NCI-H2107 treated with DMSO at 0.1 percent for 48 hours (cell line): ENCODE results near the gene GATA1.
"Not testable (repeated sequence)": the region's sequence is repeated elsewhere in the genome, so short reads cannot be mapped to it uniquely, and the experiment has no call there.

Experiments used
- DNase-seq: peaks from one replicate; lab custom pipeline; 2025; ENCODE audit not compliant: unreplicated experiment; lab: John Stamatoyannopoulos, UW

GATA1 gene

DNA sequence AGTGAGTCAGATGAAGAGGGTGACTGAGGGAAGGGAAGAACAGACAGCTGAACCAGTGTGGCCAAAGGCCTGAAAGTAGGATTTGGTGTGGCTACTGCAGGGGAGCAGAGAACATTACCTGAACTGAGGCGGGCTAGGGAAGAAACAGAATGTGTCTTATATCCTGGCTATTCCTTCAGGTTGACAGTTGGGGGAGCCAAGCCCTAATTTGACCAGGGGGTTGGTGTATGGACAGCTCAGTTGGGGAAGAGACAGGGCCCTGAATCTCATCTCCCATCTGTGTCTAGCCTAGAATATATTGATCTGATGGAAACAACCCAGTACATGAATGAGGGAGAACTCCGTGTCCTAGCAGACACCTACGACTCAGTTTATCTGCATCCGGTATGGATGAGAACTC is 19.7 kb downstream of the GATA1 start:
- DNase-seq, result no peak

DNA sequence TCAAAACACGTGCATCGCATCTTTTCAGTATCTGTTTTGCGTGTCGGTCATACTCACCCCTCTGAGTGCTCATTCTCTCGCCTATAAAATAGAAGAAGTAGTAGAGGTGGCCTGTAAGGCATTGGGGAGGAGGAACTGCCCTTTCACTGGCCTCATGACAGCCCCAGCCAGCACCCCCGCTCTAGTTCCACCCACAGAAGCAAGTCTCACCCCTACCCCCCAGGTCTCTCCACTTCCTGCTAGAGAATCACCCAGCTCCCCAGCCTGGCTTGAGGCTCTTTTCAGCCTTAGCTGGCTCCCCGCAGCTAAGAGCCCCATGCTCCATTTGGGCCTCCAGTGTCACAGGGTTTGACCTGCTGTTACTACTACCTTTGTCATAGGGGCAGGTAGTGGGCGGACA is 27.3 kb downstream of the GATA1 start:
- DNase-seq, result no peak

DNA sequence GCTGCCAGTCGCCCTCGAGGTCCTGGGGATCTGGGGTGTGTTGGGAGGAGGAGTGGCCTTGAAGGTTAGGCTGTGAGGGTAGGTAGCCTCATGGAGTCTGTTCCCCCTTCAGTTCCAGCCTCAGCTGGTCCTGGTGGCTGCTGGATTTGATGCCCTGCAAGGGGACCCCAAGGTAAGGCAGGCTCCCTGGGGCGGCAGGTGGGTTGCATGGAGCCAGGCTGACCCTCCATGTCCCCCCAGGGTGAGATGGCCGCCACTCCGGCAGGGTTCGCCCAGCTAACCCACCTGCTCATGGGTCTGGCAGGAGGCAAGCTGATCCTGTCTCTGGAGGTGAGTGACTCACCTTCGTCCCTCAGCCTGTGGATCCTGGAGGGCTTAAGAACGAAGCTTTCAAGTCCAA is 28.3 kb downstream of the GATA1 start:
- DNase-seq, result no peak

DNA sequence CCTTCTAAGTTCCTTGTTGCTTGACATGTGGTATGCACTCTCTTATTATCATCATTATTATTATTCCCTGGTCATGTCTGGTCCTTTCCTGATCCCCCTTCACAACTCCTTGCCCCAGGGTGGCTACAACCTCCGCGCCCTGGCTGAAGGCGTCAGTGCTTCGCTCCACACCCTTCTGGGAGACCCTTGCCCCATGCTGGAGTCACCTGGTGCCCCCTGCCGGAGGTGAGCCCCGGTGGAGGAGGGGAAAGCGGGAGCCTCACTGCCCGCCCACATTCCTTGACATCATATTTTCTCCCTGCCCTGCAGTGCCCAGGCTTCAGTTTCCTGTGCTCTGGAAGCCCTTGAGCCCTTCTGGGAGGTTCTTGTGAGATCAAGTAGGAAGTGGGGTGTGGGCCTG is 28.9 kb downstream of the GATA1 start:
- no peak for DNase-seq

DNA sequence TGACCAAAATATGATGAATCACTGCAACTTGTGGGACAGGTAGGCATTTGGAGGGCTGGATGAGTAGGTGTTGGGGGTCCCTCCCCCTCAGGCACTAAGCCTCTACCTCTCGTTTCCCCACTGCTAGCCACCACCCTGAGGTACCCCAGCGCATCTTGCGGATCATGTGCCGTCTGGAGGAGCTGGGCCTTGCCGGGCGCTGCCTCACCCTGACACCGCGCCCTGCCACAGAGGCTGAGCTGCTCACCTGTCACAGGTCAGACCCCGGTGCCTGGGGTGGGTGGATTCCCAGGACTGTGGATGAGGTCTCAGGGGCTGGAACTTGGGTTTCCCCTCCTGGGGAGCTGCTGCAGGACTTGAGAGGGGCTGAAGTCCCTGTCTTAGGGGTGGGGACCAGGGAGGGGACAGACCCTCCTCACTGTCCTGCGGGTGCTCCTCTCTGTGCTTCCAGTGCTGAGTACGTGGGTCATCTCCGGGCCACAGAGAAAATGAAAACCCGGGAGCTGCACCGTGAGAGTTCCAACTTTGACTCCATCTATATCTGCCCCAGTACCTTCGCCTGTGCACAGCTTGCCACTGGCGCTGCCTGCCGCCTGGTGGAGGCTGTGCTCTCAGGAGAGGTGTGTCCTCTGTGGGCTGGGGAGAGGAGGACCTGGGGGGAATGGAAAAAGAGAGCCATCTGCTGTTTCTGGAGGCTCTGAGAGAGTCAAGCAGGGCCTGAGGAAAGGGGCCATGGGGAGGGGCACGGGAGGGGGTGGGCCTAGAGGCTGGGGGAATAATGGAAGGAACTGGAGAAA is 29.8 kb downstream of the GATA1 start:
- DNase-seq, result no peak

DNA sequence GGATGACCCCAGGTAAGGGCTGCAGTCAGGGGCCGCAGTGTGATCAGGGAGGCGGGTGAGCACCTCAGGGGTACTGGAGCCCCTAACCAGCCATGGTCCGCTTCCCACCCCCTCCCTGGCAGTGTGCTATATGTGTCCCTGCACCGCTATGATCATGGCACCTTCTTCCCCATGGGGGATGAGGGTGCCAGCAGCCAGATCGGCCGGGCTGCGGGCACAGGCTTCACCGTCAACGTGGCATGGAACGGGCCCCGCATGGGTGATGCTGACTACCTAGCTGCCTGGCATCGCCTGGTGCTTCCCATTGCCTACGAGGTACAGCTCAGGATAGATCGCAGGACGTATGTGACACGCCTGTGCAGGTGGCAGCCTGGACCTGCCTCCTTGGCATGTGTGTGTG is 31.7 kb downstream of the GATA1 start:
- no peak for DNase-seq

DNA sequence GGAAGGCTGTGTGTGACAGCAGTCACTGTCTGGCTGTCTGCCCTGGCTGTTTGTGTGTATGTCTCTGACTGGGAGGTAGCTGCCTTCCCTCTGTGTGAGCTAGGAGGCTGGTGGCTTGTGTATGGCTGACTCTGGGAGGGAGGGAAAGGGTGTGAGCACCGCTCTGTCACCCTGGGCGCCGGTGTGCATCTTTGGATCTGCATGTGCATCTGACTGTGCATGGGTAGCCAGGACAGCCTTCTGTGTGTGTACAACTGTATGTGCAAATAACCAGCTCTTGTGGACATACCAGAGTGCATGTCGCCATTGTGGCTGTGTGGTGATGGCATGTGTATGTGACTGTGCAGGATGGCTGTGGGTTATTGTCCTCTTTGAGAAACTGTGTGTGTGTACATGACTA is 32.5 kb downstream of the GATA1 start:
- no peak for DNase-seq

DNA sequence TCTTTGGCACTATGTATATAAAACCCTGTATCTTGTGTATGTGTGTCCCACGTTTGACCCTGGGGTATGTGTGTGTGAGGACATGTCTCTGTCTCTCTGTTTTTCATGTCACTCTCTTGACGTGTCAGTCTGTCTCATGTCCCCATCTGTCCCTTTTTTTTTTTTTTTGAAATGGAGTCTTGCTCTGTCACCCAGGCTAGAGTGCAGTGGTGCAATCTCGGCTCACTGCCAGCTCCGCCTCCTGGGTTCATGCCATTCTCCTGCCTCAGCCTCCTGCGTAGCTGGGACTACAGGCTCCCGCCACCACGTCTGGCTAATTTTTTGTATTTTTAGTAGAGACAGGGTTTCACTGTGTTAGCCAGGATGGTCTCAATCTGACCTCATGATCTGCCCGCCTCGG is 33.0 kb downstream of the GATA1 start:
- DNase-seq, result not testable (repeated sequence)

DNA sequence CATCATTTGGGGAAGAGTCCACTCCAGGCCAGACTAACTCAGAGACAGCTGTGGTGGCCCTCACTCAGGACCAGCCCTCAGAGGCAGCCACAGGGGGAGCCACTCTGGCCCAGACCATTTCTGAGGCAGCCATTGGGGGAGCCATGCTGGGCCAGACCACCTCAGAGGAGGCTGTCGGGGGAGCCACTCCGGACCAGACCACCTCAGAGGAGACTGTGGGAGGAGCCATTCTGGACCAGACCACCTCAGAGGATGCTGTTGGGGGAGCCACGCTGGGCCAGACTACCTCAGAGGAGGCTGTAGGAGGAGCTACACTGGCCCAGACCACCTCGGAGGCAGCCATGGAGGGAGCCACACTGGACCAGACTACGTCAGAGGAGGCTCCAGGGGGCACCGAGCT is 36.7 kb downstream of the GATA1 start:
- DNase-seq, result no peak

DNA sequence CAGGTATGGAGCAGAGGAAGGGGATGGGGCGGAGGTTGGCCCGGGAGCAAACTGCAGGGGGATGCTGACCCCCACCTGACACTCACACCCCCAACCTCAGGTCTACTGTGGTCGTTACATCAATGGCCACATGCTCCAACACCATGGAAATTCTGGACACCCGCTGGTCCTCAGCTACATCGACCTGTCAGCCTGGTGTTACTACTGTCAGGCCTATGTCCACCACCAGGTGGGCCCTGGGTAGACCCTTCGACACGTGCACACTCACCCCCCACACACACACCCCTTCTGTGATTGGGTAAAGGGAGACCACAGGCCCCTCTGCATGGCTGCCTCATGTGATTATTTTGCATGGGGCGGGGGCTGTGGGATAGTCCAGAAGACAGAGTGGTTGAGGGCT is 37.7 kb downstream of the GATA1 start:
- DNase-seq, result no peak

DNA sequence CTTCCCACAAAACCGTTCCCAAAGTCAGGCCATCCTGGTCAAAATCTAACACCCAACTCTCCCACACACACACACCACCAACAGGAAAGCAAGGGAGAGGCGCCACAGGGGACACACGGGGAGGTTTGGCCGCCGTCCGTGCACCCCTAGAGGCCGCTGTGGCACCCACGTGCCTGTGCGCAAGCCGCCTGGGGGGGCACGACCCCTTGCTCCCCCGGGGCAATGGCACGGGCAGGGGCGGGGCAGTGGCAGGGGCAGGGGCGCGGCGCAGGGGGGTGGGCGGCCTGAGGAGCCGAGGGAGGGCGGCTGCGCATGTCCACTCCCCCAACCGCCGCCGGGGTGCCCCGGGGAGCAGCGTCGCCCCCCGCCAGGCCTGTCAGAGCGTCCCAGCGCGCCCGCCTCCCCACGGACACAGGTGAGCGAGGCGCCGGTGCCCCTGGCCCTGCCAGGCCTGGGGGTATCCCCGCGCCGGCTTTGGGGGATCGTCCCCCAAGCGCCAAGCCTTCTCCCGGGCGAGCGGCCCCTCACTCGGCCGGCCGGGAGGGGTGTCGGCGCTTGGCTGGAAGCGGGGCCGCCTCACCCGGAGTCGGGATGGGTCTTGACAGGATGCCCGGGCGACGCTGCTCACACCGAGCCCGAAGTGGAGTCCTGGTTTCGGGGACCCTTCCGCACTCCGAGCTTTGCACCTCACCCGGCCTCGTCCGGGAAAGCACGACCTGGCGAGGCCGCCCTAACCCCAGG is 39.9 kb downstream of the GATA1 start, which contains the start of gene ERAS:
Gene ERAS, plus strand, starts transcription at position 379 of the 741 bp plus-strand sequence. CDS start 2,611 bp downstream, outside the sequence.
- DNase-seq, result no peak

DNA sequence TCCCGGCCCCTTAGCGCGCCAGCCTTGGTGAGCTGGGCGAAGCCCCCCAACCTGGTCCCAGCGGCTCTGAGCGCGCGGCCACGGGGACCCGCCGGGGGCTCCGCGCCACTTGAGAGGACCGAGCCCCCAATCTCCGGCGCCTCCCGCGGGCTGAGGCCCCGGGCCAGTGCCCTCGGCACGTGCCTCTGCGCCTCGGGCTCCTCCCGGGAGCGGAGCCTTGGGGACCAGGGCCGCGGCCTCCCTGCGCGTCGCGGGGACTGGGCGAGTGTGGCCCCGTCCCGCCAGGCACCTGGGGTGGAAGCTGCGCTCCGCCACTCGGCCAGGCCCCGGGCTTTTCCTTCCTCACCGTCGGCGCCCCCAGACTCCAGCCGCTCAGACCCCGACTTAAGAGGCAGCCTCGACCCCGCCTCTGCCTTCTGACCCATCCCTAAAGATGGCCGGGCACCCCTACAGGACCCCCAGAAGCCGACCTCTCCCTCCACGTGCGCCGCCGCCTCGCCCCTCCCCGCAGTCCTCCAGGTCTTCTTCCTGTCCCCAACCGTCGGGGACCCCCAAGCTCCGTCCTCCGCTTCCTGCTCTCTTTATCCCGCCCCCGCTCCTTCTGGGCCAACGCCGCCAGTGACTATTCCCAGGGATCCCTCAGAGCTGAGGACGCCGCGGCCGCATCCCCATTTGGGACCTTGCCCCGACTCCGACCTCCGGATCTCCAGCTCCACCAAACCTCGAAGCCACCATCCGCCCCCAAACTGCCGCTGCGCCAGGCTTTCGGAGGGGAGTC is 40.7 kb downstream of the GATA1 start:
- DNase-seq, result no peak

DNA sequence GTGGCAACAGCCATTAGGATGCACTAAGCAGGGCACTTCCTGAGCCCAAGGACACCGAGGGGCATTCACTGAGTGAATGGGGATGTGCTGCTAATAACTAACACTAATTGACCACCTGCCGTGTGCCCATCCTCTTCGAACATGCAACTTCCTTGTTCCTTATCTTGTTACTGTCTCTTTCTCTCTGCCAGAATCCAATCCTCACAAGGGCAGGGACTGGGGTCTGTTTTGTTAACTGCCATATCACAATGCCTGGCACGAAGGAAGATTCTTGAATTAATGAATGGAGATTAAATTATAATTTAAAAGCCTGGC is 41.2 kb downstream of the GATA1 start:
- DNase-seq, result no peak

DNA sequence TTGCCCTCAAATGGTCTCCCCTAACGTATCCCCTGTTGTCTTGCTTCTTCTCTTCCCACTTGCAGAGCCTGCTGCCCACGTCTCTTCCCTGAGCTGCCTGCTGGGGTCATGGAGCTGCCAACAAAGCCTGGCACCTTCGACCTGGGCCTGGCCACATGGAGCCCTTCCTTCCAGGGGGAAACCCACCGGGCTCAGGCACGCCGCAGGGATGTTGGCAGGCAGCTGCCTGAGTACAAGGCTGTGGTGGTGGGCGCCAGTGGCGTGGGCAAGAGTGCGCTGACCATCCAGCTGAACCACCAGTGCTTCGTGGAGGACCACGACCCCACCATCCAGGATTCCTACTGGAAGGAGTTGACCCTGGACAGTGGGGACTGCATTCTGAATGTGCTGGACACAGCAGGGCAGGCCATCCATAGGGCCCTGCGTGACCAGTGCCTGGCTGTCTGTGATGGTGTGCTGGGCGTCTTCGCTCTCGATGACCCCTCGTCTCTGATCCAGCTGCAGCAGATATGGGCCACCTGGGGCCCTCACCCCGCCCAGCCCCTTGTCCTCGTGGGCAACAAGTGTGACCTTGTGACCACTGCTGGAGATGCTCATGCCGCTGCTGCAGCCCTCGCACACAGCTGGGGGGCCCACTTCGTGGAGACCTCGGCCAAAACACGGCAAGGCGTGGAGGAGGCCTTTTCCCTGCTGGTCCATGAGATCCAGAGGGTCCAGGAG is 42.8 kb downstream of the GATA1 start:
- DNase-seq, result no peak

DNA sequence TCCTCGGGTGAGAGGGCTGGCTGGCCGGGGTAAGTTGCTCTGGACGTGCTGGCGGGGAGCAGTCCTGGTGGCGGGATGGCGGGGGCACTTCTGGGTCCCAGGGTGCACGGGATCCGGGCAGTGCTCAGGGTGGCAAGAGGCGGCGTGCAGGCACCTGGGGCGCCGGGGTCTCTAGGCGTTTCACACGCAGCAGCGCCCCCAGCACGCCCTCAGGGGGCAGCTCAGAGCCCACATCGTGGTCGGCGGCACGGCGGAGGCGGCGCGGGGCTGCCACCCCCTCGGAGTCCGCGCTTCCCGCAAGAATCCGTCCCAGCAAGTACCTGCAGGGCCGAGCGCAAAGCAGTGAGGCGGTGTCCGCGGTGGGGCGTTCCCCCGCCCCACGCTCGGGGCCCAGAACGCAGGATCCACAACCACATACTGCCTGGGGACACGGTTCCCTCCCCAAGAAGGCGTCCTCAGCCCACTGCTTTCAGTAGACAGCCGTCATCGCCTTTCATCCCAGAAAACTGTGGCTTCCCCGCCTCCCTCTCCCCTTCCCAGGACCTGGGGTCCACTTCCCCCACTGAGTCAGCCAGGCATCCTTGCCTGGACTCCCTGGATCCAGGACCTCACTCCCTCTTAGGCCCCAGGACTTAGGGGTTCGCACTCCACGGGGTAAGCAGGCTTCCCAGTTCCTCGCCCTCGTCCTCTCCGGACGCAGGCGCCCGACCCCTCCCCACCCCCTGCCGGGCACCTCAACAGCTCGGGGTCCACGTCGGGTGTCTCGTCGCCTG is 44.9 kb downstream of the GATA1 start:
- DNase-seq, result no peak

DNA sequence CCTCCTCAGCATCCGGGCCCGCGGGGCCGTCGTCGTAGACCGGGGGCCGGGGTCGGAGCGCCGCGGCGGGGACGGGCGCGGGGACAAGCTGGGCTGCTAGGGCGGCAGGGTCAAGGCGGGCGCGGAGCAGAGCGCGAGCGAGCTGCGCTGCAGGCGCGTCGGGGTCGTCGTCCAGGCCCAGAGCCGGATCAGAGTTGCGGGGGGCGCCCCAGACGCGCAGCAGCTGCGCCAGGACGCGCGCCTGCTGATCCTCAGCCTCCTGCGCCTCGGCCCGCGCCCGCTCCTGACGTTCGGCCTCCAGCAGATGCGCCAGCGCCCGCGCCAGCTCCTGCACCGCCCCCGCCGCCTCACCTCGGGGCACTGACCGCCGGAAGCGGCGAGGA is 45.5 kb downstream of the GATA1 start:
- no peak for DNase-seq

DNA sequence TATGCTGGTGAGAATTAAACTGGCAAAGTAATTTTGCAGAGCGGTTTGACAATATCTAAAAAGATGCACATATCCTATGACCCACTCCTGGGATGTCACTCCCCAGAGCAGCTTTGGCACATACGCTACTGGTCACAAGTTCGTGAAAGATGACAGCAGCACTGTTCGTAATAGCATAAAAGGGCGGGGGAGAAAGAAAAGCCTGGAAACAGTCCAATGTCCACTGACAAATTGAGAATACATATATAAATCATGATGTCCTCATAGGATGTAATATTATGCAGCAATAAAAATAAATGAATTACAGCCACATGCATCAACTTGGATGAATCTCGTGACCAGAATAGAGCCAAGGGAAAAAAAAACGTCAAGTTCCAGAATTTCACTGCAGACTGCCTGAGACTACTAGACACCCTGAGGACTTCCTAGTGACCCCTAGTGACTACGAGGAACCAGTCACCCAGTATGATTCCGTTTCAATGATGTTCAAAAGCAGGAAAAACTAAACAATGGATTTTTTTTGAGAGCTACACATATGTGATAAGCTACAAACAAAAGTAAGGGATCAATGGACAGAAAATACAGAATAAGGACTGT is 47.2 kb downstream of the GATA1 start:
- no peak for DNase-seq

DNA sequence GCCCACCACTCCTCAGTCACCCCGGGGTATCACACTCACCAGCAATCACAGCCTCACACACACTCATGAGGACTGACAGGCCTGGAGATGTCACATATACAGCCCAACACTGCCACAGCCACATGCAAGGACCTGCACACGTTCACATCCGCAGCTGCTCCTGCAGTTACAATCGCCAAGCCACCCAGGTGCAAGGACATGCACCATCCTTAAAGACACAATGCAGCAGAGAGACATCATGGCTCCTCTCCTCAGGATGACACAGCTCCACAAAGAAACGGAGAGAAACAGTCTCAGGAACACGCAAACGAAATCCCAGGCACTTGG is 48.0 kb downstream of the GATA1 start:
- no peak for DNase-seq

DNA sequence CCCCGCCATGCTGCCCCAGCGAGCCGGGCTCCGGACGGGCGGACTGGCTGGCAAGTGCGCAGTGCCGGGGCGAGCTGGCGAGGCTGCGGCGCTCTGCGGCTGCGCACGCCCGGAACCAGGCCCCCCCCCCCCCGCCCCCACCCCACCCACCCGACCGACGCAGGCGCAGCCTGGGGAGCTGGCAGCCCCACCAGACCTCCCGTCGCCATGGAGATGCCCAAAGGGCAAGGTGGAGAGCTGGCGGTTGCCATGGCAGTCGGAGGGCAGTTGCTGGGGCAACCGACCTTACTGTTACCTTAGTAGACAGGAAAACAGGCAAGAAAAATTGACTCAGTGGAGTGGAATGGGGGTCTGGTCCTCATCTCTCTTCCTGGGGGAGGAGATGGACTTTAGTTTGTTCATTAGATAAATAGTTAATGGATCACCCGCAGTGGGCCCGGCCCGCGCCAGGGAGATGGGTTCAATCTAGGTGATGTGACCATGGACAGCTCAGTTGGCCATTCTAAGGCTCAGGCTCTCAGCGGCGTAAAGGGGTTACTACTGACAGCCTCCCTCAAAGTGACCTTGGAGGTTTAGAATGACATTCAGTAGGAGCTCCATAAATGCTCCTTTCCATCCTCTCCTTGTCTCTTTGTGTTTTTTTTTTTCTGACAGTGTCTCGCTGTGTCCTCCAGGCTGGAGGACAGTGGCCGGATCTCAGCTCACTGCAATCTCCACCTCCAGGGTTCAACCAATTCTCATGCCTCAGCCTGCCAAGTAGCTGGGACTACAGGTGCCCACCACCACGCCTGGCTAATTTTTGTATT is 49.3 kb downstream of the GATA1 start, which contains the start of gene PCSK1N:
Gene PCSK1N, minus strand, starts transcription at position 87 of the 806 bp plus-strand sequence. Its CDS starts 78 bp downstream, at position 9.
- DNase-seq, result no peak
